ENCODE results near the gene IFNE.

IFNE gene

DNA sequence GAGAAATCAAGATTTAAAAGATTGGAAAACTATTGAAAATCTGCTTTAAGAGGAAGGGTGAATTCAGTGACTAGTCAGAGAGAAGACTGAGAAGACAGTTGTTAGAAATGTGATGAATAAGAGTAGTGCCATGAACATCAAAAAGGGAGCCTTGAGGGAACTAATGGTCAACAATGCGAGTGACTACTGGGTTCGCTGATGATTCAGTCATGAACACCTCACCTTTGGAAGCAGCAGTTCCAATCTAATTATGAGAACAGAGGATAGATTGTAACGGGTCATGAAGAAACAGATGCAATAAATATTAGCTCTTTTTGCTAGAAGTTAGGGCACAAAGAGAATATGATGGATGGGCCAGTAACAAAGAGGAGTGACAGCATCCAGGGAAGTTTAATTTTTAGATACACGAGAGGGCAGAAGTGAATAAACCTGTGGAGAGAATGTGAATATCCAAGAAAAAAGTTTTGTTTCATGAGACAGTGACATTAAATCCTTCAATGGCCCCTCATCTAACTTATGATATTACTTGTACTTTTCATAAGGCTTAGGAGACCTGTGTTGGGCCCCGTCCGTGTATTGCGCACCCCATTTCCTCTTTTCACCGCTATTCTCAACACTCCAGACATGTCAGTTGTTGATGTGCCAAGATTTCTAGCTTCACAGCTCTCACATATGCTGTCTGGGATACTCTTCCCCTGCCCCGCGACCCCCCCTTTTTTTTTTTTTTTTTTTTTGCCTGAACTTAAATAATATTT lies 23.5 kb upstream of the IFNE start:
- ATAC-seq, result no peak
- TF ChIP-seq GLIS3 (CRISPR knock-in tag; IDR thresholded peaks at IDR 0.05) (no peak), ISL1 (CRISPR knock-in tag; IDR thresholded peaks at IDR 0.05) (no peak), ZFP3 (CRISPR knock-in tag; IDR thresholded peaks at IDR 0.05) (no peak), ZNF8 (CRISPR knock-in tag; IDR thresholded peaks at IDR 0.05) (no peak), TOX (CRISPR knock-in tag; IDR thresholded peaks at IDR 0.05; ENCODE audit: borderline replicate concordance) (no peak)
- TF ChIP-seq, protein P1, sequence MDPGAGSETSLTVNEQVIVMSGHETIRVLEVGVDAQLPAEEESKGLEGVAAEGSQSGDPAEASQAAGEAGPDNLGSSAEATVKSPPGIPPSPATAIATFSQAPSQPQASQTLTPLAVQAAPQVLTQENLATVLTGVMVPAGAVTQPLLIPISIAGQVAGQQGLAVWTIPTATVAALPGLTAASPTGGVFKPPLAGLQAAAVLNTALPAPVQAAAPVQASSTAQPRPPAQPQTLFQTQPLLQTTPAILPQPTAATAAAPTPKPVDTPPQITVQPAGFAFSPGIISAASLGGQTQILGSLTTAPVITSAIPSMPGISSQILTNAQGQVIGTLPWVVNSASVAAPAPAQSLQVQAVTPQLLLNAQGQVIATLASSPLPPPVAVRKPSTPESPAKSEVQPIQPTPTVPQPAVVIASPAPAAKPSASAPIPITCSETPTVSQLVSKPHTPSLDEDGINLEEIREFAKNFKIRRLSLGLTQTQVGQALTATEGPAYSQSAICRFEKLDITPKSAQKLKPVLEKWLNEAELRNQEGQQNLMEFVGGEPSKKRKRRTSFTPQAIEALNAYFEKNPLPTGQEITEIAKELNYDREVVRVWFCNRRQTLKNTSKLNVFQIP (CRISPR knock-in tag; IDR thresholded peaks at IDR 0.05; ENCODE audit: borderline replicate concordance, low read depth), result no peak

DNA sequence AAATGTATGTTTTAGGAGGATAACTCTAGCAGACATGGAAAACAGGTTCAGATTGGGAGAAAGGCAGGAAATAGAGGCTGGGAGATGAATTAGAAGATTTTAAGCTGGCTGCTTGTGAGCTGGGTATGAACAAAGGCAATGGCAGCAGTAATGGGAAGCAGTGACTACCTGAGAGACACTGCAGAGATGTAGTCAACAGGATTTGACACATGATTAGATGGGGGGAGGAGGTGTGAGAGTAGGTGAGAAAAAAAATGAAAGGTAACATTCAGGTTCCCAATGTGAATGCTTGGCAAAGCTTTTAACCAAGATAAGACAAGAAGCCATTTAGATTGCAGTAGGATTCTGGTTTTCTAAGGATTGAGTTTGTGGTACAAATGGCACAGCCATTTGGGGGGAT lies 22.8 kb upstream of the IFNE start:
- TF ChIP-seq BACH2 (CRISPR knock-in tag; IDR thresholded peaks at IDR 0.05; ENCODE audit: borderline replicate concordance) (no peak), ZNF70 (CRISPR knock-in tag; IDR thresholded peaks at IDR 0.05) (no peak), RARB (CRISPR knock-in tag; IDR thresholded peaks at IDR 0.05) (no peak), SNAI2 (CRISPR knock-in tag; IDR thresholded peaks at IDR 0.05) (no peak), OSR1 (CRISPR knock-in tag; IDR thresholded peaks at IDR 0.05) (no peak)
- ATAC-seq, result no peak

DNA sequence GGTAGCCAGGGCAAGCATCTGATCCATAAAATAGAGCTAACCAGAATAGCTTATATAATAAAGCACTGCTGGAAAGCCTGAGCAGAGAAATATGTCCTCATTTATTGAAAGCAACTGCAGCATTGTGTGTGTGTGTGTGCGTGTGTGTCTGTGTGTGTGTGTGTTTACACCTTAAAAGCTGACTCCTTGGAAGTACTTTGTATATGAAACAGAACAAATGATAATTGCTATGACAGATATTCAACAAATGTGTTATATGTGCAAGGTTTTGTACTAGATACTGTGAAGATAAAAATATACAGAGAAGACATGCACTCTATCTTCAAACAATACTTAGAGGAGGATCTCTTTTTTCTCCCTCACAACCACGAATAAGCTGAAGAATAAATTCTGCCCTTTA lies 22.0 kb upstream of the IFNE start:
- ATAC-seq, result no peak

DNA sequence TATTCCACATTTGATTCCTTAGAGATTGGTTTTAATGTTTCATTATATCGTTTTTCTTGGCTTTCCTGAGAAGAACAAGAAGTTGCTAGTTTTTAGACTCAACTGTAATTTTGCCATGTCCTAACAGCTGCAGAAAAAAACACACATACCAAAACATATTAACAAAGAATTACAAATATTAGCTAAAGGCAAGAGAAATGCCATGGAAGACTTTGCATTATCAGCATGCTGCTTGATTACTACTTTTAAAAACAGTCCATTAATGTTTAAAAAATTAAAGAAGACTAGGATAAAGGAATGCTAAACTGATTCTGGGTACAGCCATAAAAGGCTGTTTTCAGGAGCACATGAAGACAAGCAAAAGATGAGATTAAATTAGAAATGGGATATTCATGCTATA lies 20.5 kb upstream of the IFNE start:
- ATAC-seq, result no peak
- TF ChIP-seq, protein P2, sequence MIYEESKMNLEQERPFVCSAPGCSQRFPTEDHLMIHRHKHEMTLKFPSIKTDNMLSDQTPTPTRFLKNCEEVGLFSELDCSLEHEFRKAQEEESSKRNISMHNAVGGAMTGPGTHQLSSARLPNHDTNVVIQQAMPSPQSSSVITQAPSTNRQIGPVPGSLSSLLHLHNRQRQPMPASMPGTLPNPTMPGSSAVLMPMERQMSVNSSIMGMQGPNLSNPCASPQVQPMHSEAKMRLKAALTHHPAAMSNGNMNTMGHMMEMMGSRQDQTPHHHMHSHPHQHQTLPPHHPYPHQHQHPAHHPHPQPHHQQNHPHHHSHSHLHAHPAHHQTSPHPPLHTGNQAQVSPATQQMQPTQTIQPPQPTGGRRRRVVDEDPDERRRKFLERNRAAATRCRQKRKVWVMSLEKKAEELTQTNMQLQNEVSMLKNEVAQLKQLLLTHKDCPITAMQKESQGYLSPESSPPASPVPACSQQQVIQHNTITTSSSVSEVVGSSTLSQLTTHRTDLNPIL (CRISPR knock-in tag; IDR thresholded peaks at IDR 0.05; ENCODE audit: low read depth), result no peak
- no peak for TF ChIP-seq TOX (CRISPR knock-in tag; IDR thresholded peaks at IDR 0.05; ENCODE audit: borderline replicate concordance)
- no peak for TF ChIP-seq ZNF8 (CRISPR knock-in tag; IDR thresholded peaks at IDR 0.05)
- no peak for TF ChIP-seq SNAI2 (CRISPR knock-in tag; IDR thresholded peaks at IDR 0.05)
- TF ChIP-seq BACH2 (CRISPR knock-in tag; IDR thresholded peaks at IDR 0.05; ENCODE audit: borderline replicate concordance), result no peak
- TF ChIP-seq, protein P3, sequence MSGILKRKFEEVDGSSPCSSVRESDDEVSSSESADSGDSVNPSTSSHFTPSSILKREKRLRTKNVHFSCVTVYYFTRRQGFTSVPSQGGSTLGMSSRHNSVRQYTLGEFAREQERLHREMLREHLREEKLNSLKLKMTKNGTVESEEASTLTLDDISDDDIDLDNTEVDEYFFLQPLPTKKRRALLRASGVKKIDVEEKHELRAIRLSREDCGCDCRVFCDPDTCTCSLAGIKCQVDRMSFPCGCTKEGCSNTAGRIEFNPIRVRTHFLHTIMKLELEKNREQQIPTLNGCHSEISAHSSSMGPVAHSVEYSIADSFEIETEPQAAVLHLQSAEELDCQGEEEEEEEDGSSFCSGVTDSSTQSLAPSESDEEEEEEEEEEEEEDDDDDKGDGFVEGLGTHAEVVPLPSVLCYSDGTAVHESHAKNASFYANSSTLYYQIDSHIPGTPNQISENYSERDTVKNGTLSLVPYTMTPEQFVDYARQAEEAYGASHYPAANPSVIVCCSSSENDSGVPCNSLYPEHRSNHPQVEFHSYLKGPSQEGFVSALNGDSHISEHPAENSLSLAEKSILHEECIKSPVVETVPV (CRISPR knock-in tag; IDR thresholded peaks at IDR 0.05), result no peak
- TF ChIP-seq, protein P1 (CRISPR knock-in tag; IDR thresholded peaks at IDR 0.05; ENCODE audit: borderline replicate concordance, low read depth), result no peak
- TF ChIP-seq ZFP30 (CRISPR knock-in tag; IDR thresholded peaks at IDR 0.05), result no peak
- TF ChIP-seq ZNF565 (CRISPR knock-in tag; conservative IDR thresholded peaks at IDR 0.05; ENCODE audit: low read depth), result no peak
- TF ChIP-seq ISL1 (CRISPR knock-in tag; IDR thresholded peaks at IDR 0.05), result no peak
- TF ChIP-seq OSR1 (CRISPR knock-in tag; IDR thresholded peaks at IDR 0.05), result no peak
- TF ChIP-seq RARB (CRISPR knock-in tag; IDR thresholded peaks at IDR 0.05), result no peak
- no peak for TF ChIP-seq CSDC2 (CRISPR knock-in tag; IDR thresholded peaks at IDR 0.05)
- TF ChIP-seq PPARA (CRISPR knock-in tag; IDR thresholded peaks at IDR 0.05; ENCODE audit: borderline replicate concordance), result no peak

More for the DNA sequence above, 22.0 kb upstream of the IFNE start:
- TF ChIP-seq, protein P2 (CRISPR knock-in tag; IDR thresholded peaks at IDR 0.05; ENCODE audit: low read depth), result no peak
- no peak for TF ChIP-seq ESRRG (CRISPR knock-in tag; IDR thresholded peaks at IDR 0.05)
- TF ChIP-seq ISL1 (CRISPR knock-in tag; IDR thresholded peaks at IDR 0.05), result no peak
- TF ChIP-seq, protein P4, sequence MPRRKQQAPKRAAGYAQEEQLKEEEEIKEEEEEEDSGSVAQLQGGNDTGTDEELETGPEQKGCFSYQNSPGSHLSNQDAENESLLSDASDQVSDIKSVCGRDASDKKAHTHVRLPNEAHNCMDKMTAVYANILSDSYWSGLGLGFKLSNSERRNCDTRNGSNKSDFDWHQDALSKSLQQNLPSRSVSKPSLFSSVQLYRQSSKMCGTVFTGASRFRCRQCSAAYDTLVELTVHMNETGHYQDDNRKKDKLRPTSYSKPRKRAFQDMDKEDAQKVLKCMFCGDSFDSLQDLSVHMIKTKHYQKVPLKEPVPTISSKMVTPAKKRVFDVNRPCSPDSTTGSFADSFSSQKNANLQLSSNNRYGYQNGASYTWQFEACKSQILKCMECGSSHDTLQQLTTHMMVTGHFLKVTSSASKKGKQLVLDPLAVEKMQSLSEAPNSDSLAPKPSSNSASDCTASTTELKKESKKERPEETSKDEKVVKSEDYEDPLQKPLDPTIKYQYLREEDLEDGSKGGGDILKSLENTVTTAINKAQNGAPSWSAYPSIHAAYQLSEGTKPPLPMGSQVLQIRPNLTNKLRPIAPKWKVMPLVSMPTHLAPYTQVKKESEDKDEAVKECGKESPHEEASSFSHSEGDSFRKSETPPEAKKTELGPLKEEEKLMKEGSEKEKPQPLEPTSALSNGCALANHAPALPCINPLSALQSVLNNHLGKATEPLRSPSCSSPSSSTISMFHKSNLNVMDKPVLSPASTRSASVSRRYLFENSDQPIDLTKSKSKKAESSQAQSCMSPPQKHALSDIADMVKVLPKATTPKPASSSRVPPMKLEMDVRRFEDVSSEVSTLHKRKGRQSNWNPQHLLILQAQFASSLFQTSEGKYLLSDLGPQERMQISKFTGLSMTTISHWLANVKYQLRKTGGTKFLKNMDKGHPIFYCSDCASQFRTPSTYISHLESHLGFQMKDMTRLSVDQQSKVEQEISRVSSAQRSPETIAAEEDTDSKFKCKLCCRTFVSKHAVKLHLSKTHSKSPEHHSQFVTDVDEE (CRISPR knock-in tag; IDR thresholded peaks at IDR 0.05), result no peak
- TF ChIP-seq ZFP3 (CRISPR knock-in tag; IDR thresholded peaks at IDR 0.05), result no peak
- TF ChIP-seq ZNF70 (CRISPR knock-in tag; IDR thresholded peaks at IDR 0.05), result no peak
- TF ChIP-seq, protein P3 (CRISPR knock-in tag; IDR thresholded peaks at IDR 0.05), result no peak
- TF ChIP-seq ARNTL (CRISPR knock-in tag; IDR thresholded peaks at IDR 0.05; ENCODE audit: borderline replicate concordance, low read depth), result no peak
